K562 (cell line): Measurements from ENCODE around the gene MAST4.

ENCODE experiments used
- CEBPB ChIP-seq: fragments of 450-650 bp; IDR thresholded peaks from 2 replicates; pipeline ENCODE4 v1.6.1; 2016; ENCODE audit warnings: missing genetic modification characterization, missing compliant biosample characterization
- CHD4 ChIP-seq: fragments of 200-600 bp; sonication (generic); IDR thresholded peaks from 3 replicates; pipeline ENCODE4 v1.6.1; 2012; ENCODE audit warnings: low read depth, mild to moderate bottlenecking, mixed read lengths, low read length, inconsistent platforms; ENCODE audit not compliant: insufficient read depth, insufficient replicate concordance, poor library complexity, severe bottlenecking
- HDAC6 ChIP-seq: IDR thresholded peaks from 2 replicates; pipeline ENCODE4 v1.6.1; 2012; ENCODE audit warnings: low read depth, mild to moderate bottlenecking, control low read depth, inconsistent platforms, low read length, moderate library complexity
- HMGXB4 ChIP-seq: sonication (generic); formaldehyde crosslinking; IDR thresholded peaks from 2 replicates; pipeline ENCODE4 v1.8.1; 2023; ENCODE audit warnings: mild to moderate bottlenecking, missing genetic modification reagents
- MYBL2 ChIP-seq, 2 experiments: fragments of 450-650 bp in 1 of 2; sonication (generic) in 1 of 2; formaldehyde crosslinking in 1 of 2; IDR thresholded peaks; 2 replicates each; pipeline versions ENCODE4 v1.6.1 to v1.8.1; 2017 to 2022; ENCODE audit warnings: borderline replicate concordance in 1 of 2, inconsistent platforms in 1 of 2, low read depth in 1 of 2, mild to moderate bottlenecking in 1 of 2, missing genetic modification reagents in 1 of 2, moderate library complexity in 1 of 2
- POLR2A ChIP-seq: fragments of 450-650 bp; conservative IDR thresholded peaks from 2 replicates; pipeline ENCODE4 v1.6.1; 2016
- POLR2AphosphoS5 ChIP-seq: IDR thresholded peaks from 2 replicates; pipeline ENCODE4 v1.6.1; 2011; ENCODE audit warnings: mild to moderate bottlenecking, low read depth, low read length, moderate library complexity; ENCODE audit not compliant: control insufficient read depth, insufficient read depth
- PYGO2 ChIP-seq: fragments of 450-650 bp; IDR thresholded peaks from 2 replicates; pipeline ENCODE4 v1.6.1; 2016; ENCODE audit warnings: mild to moderate bottlenecking, missing genetic modification characterization, moderate library complexity, missing compliant biosample characterization
- RFX5 ChIP-seq: IDR thresholded peaks from 2 replicates; pipeline ENCODE4 v1.6.1; 2011; ENCODE audit warnings: low read depth, mild to moderate bottlenecking, improper control_type of control experiment, low read length
- TEAD2 ChIP-seq: fragments of 450-650 bp; IDR thresholded peaks from 2 replicates; pipeline ENCODE4 v1.6.1; 2016; ENCODE audit warnings: missing genetic modification characterization, control low read depth, missing compliant biosample characterization
- ZNF263 ChIP-seq: sonication (generic); formaldehyde crosslinking; IDR thresholded peaks from 2 replicates; pipeline ENCODE4 v1.8.0; 2022; ENCODE audit warnings: mild to moderate bottlenecking, missing genetic modification reagents, borderline replicate concordance
- ZNF318 ChIP-seq, 2 experiments: fragments of 450-650 bp; IDR thresholded peaks; 2 replicates each; pipeline ENCODE4 v1.6.1; 2016; ENCODE audit warnings: mild to moderate bottlenecking in 2 of 2, borderline replicate concordance in 1 of 2, low read depth in 1 of 2, moderate library complexity in 1 of 2
- TF ChIP-seq, protein P1 (sequence below): fragments of 250-450 bp; sonication (Bioruptor Pico); IDR thresholded peaks from 2 replicates; pipeline ENCODE4 v1.5.0; 2020; ENCODE audit warnings: mild to moderate bottlenecking, borderline replicate concordance

GRCh38 chr5:67104859-67105258, 508.7 kb downstream of the MAST4 start:
- TF ChIP-seq CEBPB (tag) (no peak), PYGO2 (tag) (no peak), ZNF318 (IDR thresholded peaks at IDR 0.05; ENCODE audit: borderline replicate concordance in 1 of 2, low read depth in 1 of 2) (no peak), TEAD2 (tag) (no peak), HMGXB4 (CRISPR knock-in tag) (no peak), POLR2AphosphoS5 (no peak), ZNF263 (CRISPR knock-in tag) (no peak), CHD4 (no peak), POLR2A (no peak), MYBL2 (IDR thresholded peaks at IDR 0.05; ENCODE audit: low read depth) (no peak), MYBL2 (CRISPR knock-in tag; IDR thresholded peaks at IDR 0.05; ENCODE audit: borderline replicate concordance) (no peak), HDAC6 (no peak), RFX5 (no peak)
- TF ChIP-seq, protein P1, sequence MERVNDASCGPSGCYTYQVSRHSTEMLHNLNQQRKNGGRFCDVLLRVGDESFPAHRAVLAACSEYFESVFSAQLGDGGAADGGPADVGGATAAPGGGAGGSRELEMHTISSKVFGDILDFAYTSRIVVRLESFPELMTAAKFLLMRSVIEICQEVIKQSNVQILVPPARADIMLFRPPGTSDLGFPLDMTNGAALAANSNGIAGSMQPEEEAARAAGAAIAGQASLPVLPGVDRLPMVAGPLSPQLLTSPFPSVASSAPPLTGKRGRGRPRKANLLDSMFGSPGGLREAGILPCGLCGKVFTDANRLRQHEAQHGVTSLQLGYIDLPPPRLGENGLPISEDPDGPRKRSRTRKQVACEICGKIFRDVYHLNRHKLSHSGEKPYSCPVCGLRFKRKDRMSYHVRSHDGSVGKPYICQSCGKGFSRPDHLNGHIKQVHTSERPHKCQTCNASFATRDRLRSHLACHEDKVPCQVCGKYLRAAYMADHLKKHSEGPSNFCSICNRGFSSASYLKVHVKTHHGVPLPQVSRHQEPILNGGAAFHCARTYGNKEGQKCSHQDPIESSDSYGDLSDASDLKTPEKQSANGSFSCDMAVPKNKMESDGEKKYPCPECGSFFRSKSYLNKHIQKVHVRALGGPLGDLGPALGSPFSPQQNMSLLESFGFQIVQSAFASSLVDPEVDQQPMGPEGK, result no peak
